Activated CD8-positive, alpha-beta memory T cell treated with anti-CD3 and anti-CD28 coated beads, Interleukin-2, amount 50 U/mL, for 4 hours (primary cell): ENCODE data around the gene MX1.

Experiments used
- DNase-seq: peaks from one replicate; pipeline ENCODE4 v3.0.0-alpha.2; 2020

Gene MX1

GRCh38 chr21:41500363-41500762 lies 74.3 kb downstream of the MX1 start:
- DNase-seq, result no peak

GRCh38 chr21:41500931-41501381 lies 74.9 kb downstream of the MX1 start:
- DNase-seq, result no peak

GRCh38 chr21:41501919-41502318 lies 75.9 kb downstream of the MX1 start:
- DNase-seq, result no peak

- no peak for DNase-seq
Measured at GRCh38 chr21:41503331-41503730, 77.3 kb downstream of the MX1 start.

- DNase-seq, result no peak
Measured at GRCh38 chr21:41504030-41504429, 78.0 kb downstream of the MX1 start.

- DNase-seq, result no peak
Measured at GRCh38 chr21:41506005-41506594, 80.1 kb downstream of the MX1 start.

- no peak for DNase-seq
Measured at GRCh38 chr21:41506611-41507520, 80.8 kb downstream of the MX1 start.

GRCh38 chr21:41507521-41508414 lies 81.7 kb downstream of the MX1 start, which contains the start of gene TMPRSS2:
Gene TMPRSS2 (minus strand): TSS chr21:41508158. CDS start chr21:41498133, 10,025 bp downstream.
- DNase-seq, result no peak

GRCh38 chr21:41508415-41509144 lies 82.5 kb downstream of the MX1 start:
- DNase-seq, result no peak
